Activated T-helper 1 cell treated with Interleukin-2 at 50 U/mL for 16 hours (primary cell): ENCODE data around the gene PCP2.
"Not testable (repeated sequence)": the region's sequence is repeated elsewhere in the genome, so short reads cannot be mapped to it uniquely, and the experiment has no call there.

ENCODE experiments used
- DNase-seq: peaks from one replicate; pipeline ENCODE4 v3.0.0-alpha.2; 2020; ENCODE audit warnings: low read depth

The PCP2 gene

DNA sequence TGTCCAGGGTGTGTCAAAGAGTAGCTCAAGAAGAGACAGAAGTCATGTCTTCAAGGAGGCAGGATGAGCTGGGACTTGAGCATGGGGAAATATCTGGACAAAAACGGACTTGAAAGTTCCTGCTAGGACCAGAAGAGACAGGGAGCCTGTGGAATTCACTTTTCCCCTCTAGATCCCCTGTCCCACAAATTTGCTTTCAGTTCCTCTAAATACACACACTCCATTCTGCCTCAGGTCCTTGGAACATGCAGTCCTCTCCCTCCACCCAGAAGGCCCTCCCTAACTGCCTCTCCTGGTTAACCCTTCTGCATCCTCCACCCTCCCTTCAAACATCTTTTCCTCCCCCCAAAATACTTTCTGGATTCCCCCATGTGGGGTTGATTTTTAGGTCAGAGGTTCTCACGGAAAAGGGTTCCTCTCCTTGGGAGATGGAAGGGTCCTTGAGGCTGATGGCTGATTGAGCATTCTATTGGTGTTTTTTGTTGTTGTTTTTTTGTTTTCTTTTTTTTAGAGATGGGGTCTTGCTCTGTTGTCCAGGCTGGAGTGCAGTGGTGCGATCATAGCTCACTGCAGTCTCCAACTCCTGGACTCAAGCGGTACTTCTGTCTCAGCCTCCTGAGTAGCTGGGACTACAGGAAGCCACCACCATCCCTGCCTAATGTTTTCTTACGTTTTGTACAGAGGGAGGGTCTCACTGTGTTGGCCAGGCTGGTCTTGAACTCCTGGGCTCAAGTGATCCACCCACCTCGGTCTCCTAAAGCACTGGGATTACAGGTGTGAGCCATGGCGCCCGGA, 28.4 kb upstream of the PCP2 start:
- DNase-seq = no peak

DNA sequence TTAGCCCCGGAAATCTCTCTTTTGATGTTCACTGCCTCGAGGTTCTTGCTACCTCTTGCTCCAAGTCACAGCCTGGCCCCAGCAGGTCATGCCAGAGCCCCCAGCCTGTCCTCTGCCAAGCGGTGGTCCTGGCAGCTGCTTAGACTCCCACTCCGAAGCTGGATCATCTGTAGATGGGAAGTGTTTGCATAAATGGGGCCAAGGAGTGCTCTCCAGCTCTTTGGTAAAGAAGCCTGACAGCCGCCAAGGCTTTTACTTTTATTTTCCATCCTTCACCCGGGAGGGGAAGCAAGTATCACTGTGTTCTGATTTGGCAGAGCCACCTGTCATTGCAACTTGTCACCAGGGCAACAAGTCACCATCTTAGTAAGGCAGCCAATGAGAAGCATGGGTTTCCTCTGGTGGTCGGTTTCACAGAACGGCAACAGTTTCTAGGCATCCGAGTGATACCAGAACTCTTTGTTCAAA, 24.7 kb upstream of the PCP2 start:
- no peak for DNase-seq

GRCh38 chr19:7657131-7657751, 23.7 kb upstream of the PCP2 start:
- no peak for DNase-seq

DNA sequence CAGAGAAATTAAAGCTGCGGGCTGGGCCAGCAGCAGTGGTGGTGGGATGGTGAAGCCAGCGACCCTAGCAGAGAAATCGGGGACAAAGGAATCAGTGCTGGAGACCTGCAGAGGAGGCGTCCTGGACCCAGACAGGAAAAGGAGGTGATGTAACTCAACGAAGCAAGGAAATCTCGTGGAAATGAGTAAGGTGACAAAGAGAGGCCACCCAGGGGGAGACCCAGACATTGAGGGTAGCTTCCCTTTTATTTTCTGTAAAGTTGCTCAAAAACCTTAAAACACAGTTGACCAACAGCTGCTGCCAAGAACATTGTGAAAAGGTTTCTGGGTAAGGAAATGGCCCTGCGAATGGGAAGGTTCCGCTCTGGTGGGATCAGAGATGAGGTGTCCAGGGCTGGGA, 22.1 kb upstream of the PCP2 start:
- no peak for DNase-seq

GRCh38 chr19:7654401-7654800, 20.9 kb upstream of the PCP2 start:
- DNase-seq = no peak

DNA sequence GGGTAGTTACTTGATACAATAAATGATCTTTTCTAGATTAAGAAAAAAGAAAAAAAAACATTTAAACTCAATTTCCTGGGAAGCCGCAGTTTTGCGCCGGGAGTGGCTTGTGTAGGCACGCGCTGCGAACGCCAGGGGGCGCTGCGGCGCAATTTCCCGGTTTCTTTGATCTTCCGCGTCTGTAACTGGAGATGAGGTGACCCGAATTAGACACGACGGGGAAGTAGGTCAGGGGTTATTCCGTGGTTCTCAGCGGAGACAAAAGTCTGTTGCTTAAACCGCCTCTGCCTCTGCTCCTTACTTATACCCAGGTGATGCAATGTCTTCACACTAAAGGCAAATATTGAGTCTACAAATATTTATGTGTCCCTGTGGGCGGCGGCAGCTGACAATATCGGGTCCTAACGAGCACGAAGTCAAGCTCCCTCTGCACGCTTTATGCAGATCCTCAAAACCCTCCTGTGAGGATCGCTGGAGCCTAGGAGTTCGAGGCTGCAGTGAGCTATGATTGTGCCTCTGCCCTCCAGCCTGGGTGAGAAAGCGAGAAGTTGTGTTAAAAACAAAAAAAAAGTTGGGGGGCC, 18.6 kb upstream of the PCP2 start:
- DNase-seq = peak; percentile 79

DNA sequence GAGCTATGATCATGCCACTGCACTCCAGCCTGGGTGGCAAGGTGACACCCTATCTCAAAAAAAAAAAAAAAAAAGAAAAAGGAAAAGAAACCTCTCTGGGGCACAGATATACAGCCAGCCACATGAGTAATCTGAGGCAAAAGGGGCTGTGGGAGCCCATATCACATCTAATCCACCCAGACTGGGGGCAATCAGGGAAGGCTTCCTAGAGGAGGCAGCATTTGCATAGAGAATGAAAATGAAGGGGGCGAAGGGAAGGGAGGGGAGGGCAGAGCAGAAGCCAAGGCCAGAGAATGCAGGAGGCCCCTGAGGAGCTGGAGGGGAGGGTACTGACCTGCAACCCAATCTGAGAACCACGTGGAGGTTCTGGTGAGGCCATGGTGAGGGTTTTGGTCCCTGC, 16.6 kb upstream of the PCP2 start:
- no peak for DNase-seq

DNA sequence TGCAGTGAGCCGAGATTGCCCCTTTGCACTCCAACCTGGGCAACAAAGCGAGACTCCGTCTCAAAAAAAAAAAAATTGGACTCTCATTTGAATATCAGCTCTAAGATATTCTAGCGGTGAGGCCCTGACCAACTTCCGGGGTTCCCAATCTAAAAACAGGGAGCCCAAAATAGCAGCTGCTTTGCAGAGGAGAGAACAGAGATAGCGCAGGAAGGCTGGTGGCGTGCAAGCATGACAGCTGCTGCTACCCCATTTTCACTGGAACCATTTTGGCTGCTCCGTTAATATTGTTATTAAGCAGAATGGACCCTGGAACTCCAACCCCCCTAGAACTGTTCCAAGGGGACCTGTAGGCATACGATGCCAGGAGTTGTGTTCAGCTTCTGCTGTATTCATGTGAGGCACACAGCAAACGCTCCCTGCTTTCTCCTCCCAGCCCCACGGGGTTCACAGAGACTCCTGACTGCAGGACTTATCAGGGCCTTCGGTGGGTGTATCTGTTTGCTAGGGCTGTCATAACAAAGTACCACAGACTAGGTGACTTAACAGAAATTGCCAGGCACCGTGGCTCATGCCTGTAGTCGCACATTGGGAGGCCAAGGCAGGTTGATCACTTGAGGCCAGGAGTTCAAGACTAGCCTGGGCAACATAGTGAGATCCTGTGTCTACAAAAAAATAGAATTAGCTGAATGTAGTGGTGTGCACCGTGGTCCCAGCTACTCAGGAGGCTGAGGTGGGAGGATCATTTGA, 14.9 kb upstream of the PCP2 start:
- no peak for DNase-seq

GRCh38 chr19:7647156-7647555, 13.6 kb upstream of the PCP2 start:
- no peak for DNase-seq

GRCh38 chr19:7646426-7646700, 12.8 kb upstream of the PCP2 start:
- DNase-seq = no peak

DNA sequence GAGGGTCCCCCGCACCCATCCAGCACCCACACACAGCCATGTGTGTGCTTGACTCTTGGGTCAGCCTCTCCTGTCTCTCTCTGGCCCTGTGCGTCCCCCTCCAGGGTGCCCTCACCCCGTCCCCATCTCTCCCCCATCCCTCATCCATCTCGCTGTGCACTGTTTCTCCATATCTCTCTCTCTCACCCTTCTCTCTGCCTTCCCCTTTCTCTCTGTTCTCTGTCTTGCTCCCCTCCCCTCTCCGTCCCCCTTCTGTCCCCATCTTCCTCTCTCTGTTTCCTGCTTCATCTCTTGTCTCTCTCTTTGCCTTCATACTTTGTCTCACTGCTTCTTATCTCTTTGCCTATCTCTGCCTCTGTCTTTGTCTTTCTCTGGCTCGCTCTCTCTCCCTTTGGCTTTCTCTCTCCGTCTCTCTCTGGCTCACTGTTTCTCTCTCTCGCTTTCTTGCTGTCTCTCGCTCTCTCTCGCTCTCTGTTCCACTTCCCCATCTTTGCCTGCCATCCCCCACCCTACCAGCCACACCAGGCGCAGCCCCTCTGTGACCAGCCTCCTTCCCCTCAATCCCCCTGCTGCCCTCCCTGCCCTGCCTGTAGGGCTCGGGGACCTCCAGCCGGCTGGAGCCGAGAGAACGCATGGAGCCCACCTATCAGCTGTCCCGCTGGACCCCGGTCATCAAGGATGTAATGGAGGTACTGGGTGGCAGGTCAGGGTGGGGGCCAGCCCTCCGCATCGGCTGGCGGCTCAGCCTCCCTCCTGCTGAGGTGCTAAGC, 12.3 kb upstream of the PCP2 start:
- no peak for DNase-seq

GRCh38 chr19:7645163-7645562, 11.6 kb upstream of the PCP2 start:
- no peak for DNase-seq

- no peak for DNase-seq
These were observed 11.0 kb upstream of the PCP2 start for GRCh38 chr19:7644550-7644877.

GRCh38 chr19:7643629-7644549, 10.4 kb upstream of the PCP2 start:
- DNase-seq = not testable (repeated sequence)

- no peak for DNase-seq
These were observed 9.5 kb upstream of the PCP2 start for GRCh38 chr19:7643031-7643415.

GRCh38 chr19:7642295-7643030, 8.9 kb upstream of the PCP2 start:
- no peak for DNase-seq

DNA sequence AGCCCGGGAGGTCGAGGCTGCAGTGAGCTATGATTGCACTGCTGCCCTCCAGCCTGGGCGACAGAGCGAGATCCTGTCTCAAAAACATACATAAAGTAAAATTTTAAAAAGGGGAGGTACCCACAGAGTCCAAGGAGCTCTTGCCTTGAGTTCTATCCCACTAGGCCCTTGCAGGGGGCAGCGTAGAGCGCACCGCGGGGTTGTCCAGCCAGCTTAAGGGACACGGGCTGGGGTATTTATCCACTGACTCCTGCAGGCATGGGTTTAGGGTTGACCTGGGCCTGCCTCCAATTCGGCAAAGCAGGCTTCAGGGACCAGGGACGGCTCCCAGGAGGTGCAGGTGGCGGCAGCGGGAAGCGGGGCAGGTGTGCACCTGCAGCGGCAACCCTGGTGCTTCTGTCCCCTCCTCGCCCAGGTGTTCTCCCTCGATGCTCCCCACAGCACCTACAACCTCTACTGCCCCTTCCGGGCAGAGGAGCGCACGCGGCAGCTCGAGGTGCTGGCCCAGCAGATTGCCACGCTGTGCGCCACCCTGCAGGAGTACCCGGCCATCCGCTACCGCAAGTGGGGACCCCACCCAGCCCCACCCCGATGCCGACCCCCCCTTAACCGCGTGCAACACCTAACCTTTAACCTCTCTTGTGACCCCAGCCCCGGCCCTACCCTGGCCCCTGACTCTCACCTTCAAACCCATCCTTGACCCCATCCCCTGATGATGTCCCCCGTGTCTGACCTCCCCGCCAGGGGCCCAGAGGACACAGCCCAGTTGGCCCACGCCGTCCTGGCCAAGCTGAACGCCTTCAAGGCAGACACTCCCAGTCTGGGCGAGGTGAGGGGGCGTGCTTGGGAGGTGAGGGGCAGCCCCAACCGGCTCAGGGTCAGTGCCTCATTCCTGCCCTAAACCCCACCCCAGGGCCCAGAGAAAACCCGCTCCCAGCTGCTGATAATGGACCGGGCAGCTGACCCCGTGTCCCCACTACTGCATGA, 8.1 kb upstream of the PCP2 start:
- no peak for DNase-seq

GRCh38 chr19:7640803-7641202, 7.3 kb upstream of the PCP2 start:
- DNase-seq = no peak

DNA sequence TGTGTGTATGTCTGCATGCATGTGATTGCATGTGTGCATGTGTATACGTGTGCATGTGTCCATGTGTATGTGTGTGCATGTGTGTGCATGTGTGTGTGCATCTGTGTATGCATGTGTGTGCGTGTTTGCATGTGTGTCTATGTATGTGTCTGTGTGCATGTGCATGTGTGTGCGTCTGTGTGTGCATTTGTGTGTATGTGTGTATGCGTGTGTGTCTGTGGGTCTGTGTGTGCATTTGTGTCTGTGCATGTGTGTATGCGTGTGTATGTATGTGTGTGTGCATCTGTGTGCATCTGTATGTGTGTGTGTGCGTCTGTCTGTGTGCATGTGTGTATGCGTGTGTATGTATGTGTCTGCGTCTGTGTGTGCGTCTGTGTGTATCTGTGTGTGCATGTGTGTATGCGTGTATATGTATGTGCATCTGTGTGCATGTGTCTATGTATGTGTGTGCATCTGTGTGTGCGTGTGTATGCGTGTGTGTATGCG, 6.4 kb upstream of the PCP2 start:
- DNase-seq = no peak
